K562 (cell line): Measurements from ENCODE around the gene RAB43. TPM values are rescaled to one million over a fixed set of nuclear protein-coding genes. Genes with fewer than 3 reads are reported as not detected.
A peak's percentile ranks its signal among the peaks of the same experiment; 100 is the strongest.

Experiments used
- ATAC-seq: fragments of 200-7000 bp; cut with Tn5 transposase; 3 replicates; pipeline ENCODE4 v1.9.1; 2020; ENCODE audit warnings: moderate library complexity
- BruUV-seq: library from RNA; stranded (reverse); fragments of 400-500 nt; replicated peaks from 2 replicates; lab custom pipeline; 2021; lab: Mats Ljungman, UMichigan
- CTCF ChIA-PET: fragments of 300-600 bp; formaldehyde crosslinking; extraction: SDS; loops from one replicate; lab custom pipeline; 2021; ENCODE audit warnings: low intra/inter-chr PET ratio; lab: Yijun Ruan, JAX
- POLR2A ChIA-PET: fragments of 300-600, 350-650 bp; sonication (Branson Sonifier 250); formaldehyde crosslinking; extraction: SDS; loops from one replicate; lab custom pipeline; 2021; ENCODE audit warnings: antibody characterized with exemption, inconsistent platforms; lab: Yijun Ruan, JAX
- DNase-seq, 4 experiments: peaks; one replicate each; pipeline versions ENCODE4 v3.0.0 to v3.0.0-alpha.2; 2011 to 2018; ENCODE audit warnings: low spot score in 3 of 4, mixed read lengths in 3 of 4; ENCODE audit errors: extremely low read depth in 1 of 4
- FAIRE-seq: peaks from 2 replicates; lab custom pipeline; 2011; peaks lifted over from hg19 to GRCh38; lab: Jason Lieb, UNC
- H2AFZ ChIP-seq: 2 replicates; pipeline ENCODE4 v1.6.0; 2011; ENCODE audit warnings: low read depth, low read length, control low read depth, inconsistent platforms
- H3K27ac ChIP-seq: fragments of 200-600 bp; 3 replicates; pipeline ENCODE4 v1.8.0; 2011; ENCODE audit warnings: low read depth, mild to moderate bottlenecking, control low read depth, inconsistent platforms, low read length, moderate library complexity, mixed read lengths; ENCODE audit errors: extremely low read depth
- H3K27me3 ChIP-seq, 2 experiments: fragments of 300-600 bp in 1 of 2; 2 replicates in 1 of 2; 3 replicates in 1 of 2; pipeline versions ENCODE4 v1.6.0 to v1.8.0; 2011; ENCODE audit warnings: inconsistent platforms in 2 of 2, low read length in 2 of 2, mild to moderate bottlenecking in 1 of 2, mixed read lengths in 1 of 2, moderate library complexity in 1 of 2; ENCODE audit not compliant: control insufficient read depth in 2 of 2, insufficient read depth in 2 of 2
- H3K36me3 ChIP-seq: fragments of 300-600 bp; 3 replicates; pipeline ENCODE4 v1.8.0; 2011; ENCODE audit warnings: mild to moderate bottlenecking, low read length, inconsistent platforms; ENCODE audit not compliant: control insufficient read depth, insufficient read depth
- H3K4me1 ChIP-seq, 2 experiments: fragments of 200-600 bp in 1 of 2; replicated peaks in 1 of 2; 2 replicates in 1 of 2; 3 replicates in 1 of 2; pipeline versions ENCODE4 v1.5.1 to v1.8.0; 2011; ENCODE audit warnings: inconsistent platforms in 2 of 2, low read length in 2 of 2, mild to moderate bottlenecking in 1 of 2, mixed read lengths in 1 of 2, moderate library complexity in 1 of 2; ENCODE audit not compliant: control insufficient read depth in 2 of 2, insufficient read depth in 2 of 2
- H3K4me2 ChIP-seq: 2 replicates; pipeline ENCODE4 v1.6.1; 2011; ENCODE audit warnings: low read length, control low read depth, inconsistent platforms, mixed read lengths; ENCODE audit not compliant: insufficient read depth
- H3K4me3 ChIP-seq: fragments of 200-600 bp; sonication (generic), shearing (Covaris generic); 2 replicates; pipeline ENCODE4 v1.5.1; 2016; ENCODE audit warnings: control low read depth, inconsistent platforms
- H3K79me2 ChIP-seq: fragments of 200-600 bp; 3 replicates; pipeline ENCODE4 v1.8.0; 2011; ENCODE audit warnings: low read length, inconsistent platforms; ENCODE audit not compliant: control insufficient read depth, insufficient read depth
- H3K9ac ChIP-seq, 2 experiments: 2 replicates each; pipeline versions ENCODE4 v1.6.0 to v1.6.1; 2011; ENCODE audit warnings: low read depth in 2 of 2, low read length in 2 of 2, control low read depth in 1 of 2, inconsistent platforms in 1 of 2, mild to moderate bottlenecking in 1 of 2, mixed read lengths in 1 of 2; ENCODE audit not compliant: insufficient read depth in 1 of 2
- H3K9me1 ChIP-seq: one replicate; pipeline ENCODE4 v1.6.0; 2011; ENCODE audit warnings: inconsistent platforms, mild to moderate bottlenecking, low read length, moderate library complexity; ENCODE audit not compliant: control insufficient read depth, insufficient read depth
- H3K9me3 ChIP-seq: replicated peaks from 2 replicates; pipeline ENCODE4 v1.5.1; 2011; ENCODE audit warnings: low read depth, low read length, inconsistent platforms; ENCODE audit not compliant: control insufficient read depth, insufficient read depth
- H4K20me1 ChIP-seq: replicated peaks from 2 replicates; pipeline ENCODE4 v1.6.1; 2011; ENCODE audit warnings: low read length, inconsistent platforms, mixed read lengths; ENCODE audit not compliant: control insufficient read depth, insufficient read depth
- ATF7 ChIP-seq: fragments of 450-650 bp; IDR thresholded peaks from 2 replicates; pipeline ENCODE4 v1.7.1; 2014; ENCODE audit warnings: mild to moderate bottlenecking, moderate library complexity
- HNRNPH1 ChIP-seq: fragments of 200-400 bp; formaldehyde crosslinking; optimal IDR thresholded peaks from 2 replicates; pipeline ENCODE3; 2017; ENCODE audit warnings: low read depth, mild to moderate bottlenecking, low read length, moderate library complexity
- KDM1A ChIP-seq, 2 experiments: fragments of 450-650 bp; IDR thresholded peaks; 2 replicates each; pipeline ENCODE4 v1.6.1; 2016; ENCODE audit warnings: mild to moderate bottlenecking in 2 of 2
- KLF10 ChIP-seq: fragments of 250-450 bp; sonication (Bioruptor Pico); IDR thresholded peaks from 2 replicates; pipeline ENCODE4 v1.6.1; 2021; ENCODE audit warnings: matching md5 sums
- NFIC ChIP-seq: fragments of 450-650 bp; IDR thresholded peaks from 2 replicates; pipeline ENCODE4 v1.6.1; 2017; ENCODE audit warnings: mild to moderate bottlenecking, inconsistent platforms
- PRDM10 ChIP-seq: fragments of 450-650 bp; IDR thresholded peaks from 2 replicates; pipeline ENCODE4 v1.6.1; 2018; ENCODE audit not compliant: partially characterized antibody
- TCF3 ChIP-seq: sonication (generic); formaldehyde crosslinking; IDR thresholded peaks from 2 replicates; pipeline ENCODE4 v1.4.0; 2020; ENCODE audit warnings: mild to moderate bottlenecking, missing genetic modification reagents
- ZNF174 ChIP-seq: fragments of 250-450 bp; sonication (Bioruptor Pico); IDR thresholded peaks from 2 replicates; pipeline ENCODE4 v1.4.0; 2020; ENCODE audit warnings: mild to moderate bottlenecking
- ZNF263 ChIP-seq: sonication (generic); formaldehyde crosslinking; IDR thresholded peaks from 2 replicates; pipeline ENCODE4 v1.8.0; 2022; ENCODE audit warnings: mild to moderate bottlenecking, missing genetic modification reagents, borderline replicate concordance
- ZNF324 ChIP-seq: fragments of 250-450 bp; sonication (Bioruptor Pico); IDR thresholded peaks from 2 replicates; pipeline ENCODE4 v1.4.0; 2020; ENCODE audit warnings: mild to moderate bottlenecking
- ZNF507 ChIP-seq: conservative IDR thresholded peaks from 2 replicates; pipeline ENCODE4 v1.6.1; 2017; ENCODE audit warnings: missing genetic modification characterization, missing compliant biosample characterization
- WGBS: fragments of 100-300 bp; shearing (Covaris generic); methylation state at CpG from one replicate; pipeline ENCODE4 v1.1.6; 2016; ENCODE audit warnings: low coverage, mixed read lengths; ENCODE audit not compliant: insufficient coverage; ENCODE audit errors: missing lambda C conversion rate; 5-methylcytosine and 5-hydroxymethylcytosine counted together
- in situ Hi-C: fragments of 300-500 bp; cut with MboI; formaldehyde crosslinking; loops from 4 replicates; pipeline ENCODE4 v1.15.0; 2018; ENCODE audit warnings: inconsistent platforms, mixed read lengths
- intact Hi-C: fragments of 100-400 bp; cut with micrococcal nuclease; formaldehyde crosslinking; loops from 2 replicates; pipeline ENCODE4 v1.14.2; 2022
- polyA plus RNA-seq, 8 experiments: library from polyadenylated mRNA; depleted of rRNA in 4 of 8; stranded (reverse) in 5 of 8; unstranded in 3 of 8; fragments of >200 nt; fragmentation: Nextera tagmentation in 2 of 8; fragmentation: Illumina TruSeq in 1 of 8; extraction: Ambion mirVana in 2 of 8; extraction: Trizol in 1 of 8; gene quantifications; 2 replicates each; pipeline versions ENCODE4 v1.2.1 to v1.2.3, GENCODE V29; 2011 to 2014; ENCODE audit warnings: inconsistent platforms in 1 of 8, missing spikeins in 1 of 8
- total RNA-seq, 7 experiments: library from RNA; depleted of rRNA in 6 of 7; stranded (reverse); fragments of >200 nt in 6 of 7; fragmentation: Illumina TruSeq in 2 of 7; extraction: Trizol in 2 of 7; gene quantifications; 2 replicates each; pipeline versions ENCODE4 v1.2.1 to v1.2.3, GENCODE V29; 2011 to 2021; ENCODE audit warnings: low replicate concordance in 1 of 7

The RAB43 gene
- total and polyA plus RNA-seq, 9 of the 15 experiments (the other 6 are each of a cell fraction or from before 2014, with no cell fraction given) = 0.04 to 6.8 (median 1.7) TPM; not detected in 2

- no peak overlapping the region for H2AFZ ChIP-seq
- BruUV-seq = no TSS peak
- peaks cover 0 to 9% of the 10 kb centered on the region in 2 experiments; a peak in 2 of 5 replicates for H3K27me3 ChIP-seq
- FAIRE-seq (no peak), ATAC-seq (no peak), DNase-seq (no peak)
- H3K9me1 ChIP-seq = no peaks in the 10 kb centered on the region
- peaks cover 0 to 10% of the 10 kb centered on the region in 2 experiments; a peak in 2 of 5 replicates for H3K4me1 ChIP-seq
- H3K27ac ChIP-seq = no peak overlapping the region
- CTCF ChIA-PET = no interaction called here
- no peaks in the 10 kb centered on the region; the same call in 1 of the 2 replicates for H3K9me3 ChIP-seq
- no peak overlapping the region for H3K4me2 ChIP-seq
- POLR2A ChIA-PET = no interaction called here
- intact Hi-C loops = no loop called here
- no peak overlapping the region for H3K4me3 ChIP-seq
- no peak for TF ChIP-seq TCF3
- peak; percentile 84 for TF ChIP-seq NFIC
- 9% methylated on average over 12 of the region's 14 CpGs for WGBS
- H3K79me2 ChIP-seq = no peaks in the 10 kb centered on the region
- no peaks in the 10 kb centered on the region for H3K36me3 ChIP-seq
- in situ Hi-C loops = no loop called here
- H3K9ac ChIP-seq = no peak overlapping the region
- no peaks in the 10 kb centered on the region for H4K20me1 ChIP-seq
Measured at GRCh38 chr3:129039271-129040038, 82.1 kb downstream of the RAB43 start.

GRCh38 chr3:129038121-129038855 lies 83.3 kb downstream of the RAB43 start:
- 5% methylated on average over 4 of the region's 10 CpGs for whole genome bisulfite sequencing
- in situ Hi-C loops = no loop called here
- POLR2A ChIA-PET = no interaction called here
- TF ChIP-seq ZNF263 (CRISPR knock-in tag) = no peak
- no peak for TF ChIP-seq ZNF324
- TF ChIP-seq KLF10 (CRISPR knock-in tag) = no peak
- no peak for TF ChIP-seq PRDM10
- no peak for TF ChIP-seq ATF7
- TF ChIP-seq ZNF507 (tag) = no peak
- no peak for TF ChIP-seq HNRNPH1
- no peak for TF ChIP-seq KDM1A (IDR thresholded peaks at IDR 0.05)
- TF ChIP-seq ZNF174 (CRISPR knock-in tag) = no peak

More at GRCh38 chr3:129038121-129038855, 83.3 kb downstream of the RAB43 start:
- Histone ChIP-seq H3K4me1 (peaks cover 0 to 10% of the 10 kb centered on the region in 2 experiments; a peak in 2 of 5 replicates), H3K4me3 (no peak overlapping the region), H3K9me3 (no peaks in the 10 kb centered on the region; the same call in 1 of the 2 replicates), H4K20me1 (no peaks in the 10 kb centered on the region), H3K27ac (no peak overlapping the region), H3K9me1 (no peaks in the 10 kb centered on the region), H3K79me2 (no peaks in the 10 kb centered on the region), H3K27me3 (peaks cover 0 to 9% of the 10 kb centered on the region in 2 experiments; a peak in 2 of 5 replicates), H3K36me3 (no peaks in the 10 kb centered on the region), H3K4me2 (no peak overlapping the region), H3K9ac (no peak overlapping the region), H2AFZ (no peak overlapping the region)
- 0 out of 3 replicates have a peak, but pooled peaks have one; percentile 21 for ATAC-seq
- intact Hi-C loops = no loop called here
- DNase-seq = no peak
- BruUV-seq = no TSS peak
- CTCF ChIA-PET = no interaction called here
- no peak for FAIRE-seq
